MM.1S (cell line): Measurements from ENCODE around the gene MYLK4.

ENCODE experiments used
- EZH2phosphoT487 ChIP-seq: fragments of 300-600 bp; sonication (generic); IDR thresholded peaks from 2 replicates; pipeline ENCODE4 v1.6.1; 2018; ENCODE audit warnings: antibody characterized with exemption, low read length
- TF ChIP-seq, protein P1 (sequence below): fragments of 300-600 bp; sonication (generic); IDR thresholded peaks from 2 replicates; pipeline ENCODE4 v1.5.1; 2016; ENCODE audit warnings: antibody characterized with exemption, low read length, mixed read lengths

DNA sequence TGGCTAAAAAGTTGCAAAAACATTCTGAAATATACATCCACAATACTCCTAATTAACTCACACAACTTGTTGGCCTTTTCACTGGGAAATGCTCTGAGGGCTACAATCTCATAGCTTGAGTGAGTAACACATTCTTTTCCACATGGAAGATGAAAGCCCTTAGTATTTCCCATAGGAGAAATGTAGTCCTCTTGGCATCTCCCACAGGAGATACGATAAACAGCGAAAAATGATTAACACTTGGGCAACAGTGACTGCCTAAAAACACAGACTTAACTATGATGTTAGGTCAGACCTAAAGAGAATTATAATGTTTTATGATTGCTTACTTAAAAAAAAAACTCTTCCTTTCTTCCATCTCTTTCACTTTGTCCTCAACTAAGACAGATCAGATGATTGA lies 9.0 kb downstream of the MYLK4 start:
- TF ChIP-seq, protein P1, sequence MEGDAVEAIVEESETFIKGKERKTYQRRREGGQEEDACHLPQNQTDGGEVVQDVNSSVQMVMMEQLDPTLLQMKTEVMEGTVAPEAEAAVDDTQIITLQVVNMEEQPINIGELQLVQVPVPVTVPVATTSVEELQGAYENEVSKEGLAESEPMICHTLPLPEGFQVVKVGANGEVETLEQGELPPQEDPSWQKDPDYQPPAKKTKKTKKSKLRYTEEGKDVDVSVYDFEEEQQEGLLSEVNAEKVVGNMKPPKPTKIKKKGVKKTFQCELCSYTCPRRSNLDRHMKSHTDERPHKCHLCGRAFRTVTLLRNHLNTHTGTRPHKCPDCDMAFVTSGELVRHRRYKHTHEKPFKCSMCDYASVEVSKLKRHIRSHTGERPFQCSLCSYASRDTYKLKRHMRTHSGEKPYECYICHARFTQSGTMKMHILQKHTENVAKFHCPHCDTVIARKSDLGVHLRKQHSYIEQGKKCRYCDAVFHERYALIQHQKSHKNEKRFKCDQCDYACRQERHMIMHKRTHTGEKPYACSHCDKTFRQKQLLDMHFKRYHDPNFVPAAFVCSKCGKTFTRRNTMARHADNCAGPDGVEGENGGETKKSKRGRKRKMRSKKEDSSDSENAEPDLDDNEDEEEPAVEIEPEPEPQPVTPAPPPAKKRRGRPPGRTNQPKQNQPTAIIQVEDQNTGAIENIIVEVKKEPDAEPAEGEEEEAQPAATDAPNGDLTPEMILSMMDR = no peak
- TF ChIP-seq EZH2phosphoT487 = no peak
